Hematopoietic multipotent progenitor cell treated with erythropoietin and hydrocortisone succinate and interleukin-3 and kit ligand, for 8 days (in vitro differentiated cells): ENCODE results near the gene TOR1B.

ENCODE experiments used
- DNase-seq: peaks from one replicate; pipeline ENCODE4 v3.0.0-alpha.2; 2015

Gene TOR1B

GRCh38 chr9:129815278-129815677 lies 12.3 kb downstream of the TOR1B start:
- no peak for DNase-seq

DNA sequence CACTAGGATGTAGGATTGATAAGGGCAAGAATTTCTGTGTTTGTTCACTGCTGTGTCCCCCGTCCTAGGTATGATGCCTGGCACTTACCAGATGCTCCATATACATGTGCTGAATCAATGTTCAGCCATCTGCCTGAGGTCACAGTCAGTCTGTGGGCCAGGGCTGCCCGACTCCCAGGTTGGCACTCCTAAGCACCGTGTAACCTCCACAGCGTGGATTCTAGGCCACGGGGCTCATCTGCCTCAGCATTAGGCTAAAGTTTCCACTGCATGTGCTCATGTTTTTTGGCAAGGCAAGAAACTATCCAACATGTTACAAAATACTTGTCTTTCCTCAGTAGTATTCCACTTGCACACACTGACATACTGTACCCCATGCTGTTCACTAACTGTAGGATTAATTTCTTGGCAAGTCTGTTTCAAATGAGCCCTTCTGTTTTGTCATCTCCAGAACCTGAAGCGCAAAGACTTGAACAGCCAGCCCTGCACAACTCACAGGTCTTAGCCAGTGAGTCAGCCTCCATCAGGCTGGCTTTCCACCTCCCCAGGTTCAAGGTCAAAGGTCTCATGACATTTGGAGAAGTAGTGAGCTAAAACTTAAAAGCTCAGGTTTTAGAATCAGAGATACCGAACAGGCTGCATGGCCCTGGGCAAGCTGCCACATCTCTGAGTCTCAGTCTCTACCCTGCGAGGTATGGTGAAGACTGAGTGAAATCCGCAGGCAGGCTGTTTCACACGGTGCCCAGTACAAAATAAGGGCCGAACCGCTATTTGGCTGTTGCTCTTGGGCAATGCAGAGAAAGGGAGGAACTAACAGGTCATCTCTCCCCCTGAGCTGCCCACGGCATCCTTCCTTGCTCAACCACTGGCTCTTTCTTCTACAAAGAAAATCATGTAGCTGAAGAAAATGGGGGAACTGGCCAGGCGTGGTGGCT lies 13.8 kb downstream of the TOR1B start:
- DNase-seq: no peak

- peak; percentile 44 for DNase-seq
These were observed 20.0 kb downstream of the TOR1B start for GRCh38 chr9:129822898-129823541.

DNA sequence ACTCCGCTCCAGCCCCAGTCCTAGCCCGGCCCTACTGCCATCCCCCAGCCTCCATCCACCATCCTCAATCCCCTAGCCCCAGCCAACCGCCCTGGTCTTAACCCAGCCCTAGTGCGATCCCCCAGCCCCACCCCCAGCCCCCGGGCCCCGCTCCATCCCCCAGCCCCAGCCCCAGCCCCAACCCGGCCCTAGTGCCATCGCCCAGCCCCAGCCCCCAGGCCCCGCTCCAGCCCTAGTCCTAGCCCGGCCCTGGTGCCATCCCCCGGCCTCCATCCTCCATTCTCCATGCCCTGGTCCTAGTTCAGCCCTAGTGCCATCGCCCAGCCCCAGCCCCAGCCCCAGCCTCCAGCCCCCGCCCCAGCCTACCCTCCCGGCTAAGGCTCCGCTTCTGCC lies 20.6 kb downstream of the TOR1B start:
- no peak for DNase-seq

DNA sequence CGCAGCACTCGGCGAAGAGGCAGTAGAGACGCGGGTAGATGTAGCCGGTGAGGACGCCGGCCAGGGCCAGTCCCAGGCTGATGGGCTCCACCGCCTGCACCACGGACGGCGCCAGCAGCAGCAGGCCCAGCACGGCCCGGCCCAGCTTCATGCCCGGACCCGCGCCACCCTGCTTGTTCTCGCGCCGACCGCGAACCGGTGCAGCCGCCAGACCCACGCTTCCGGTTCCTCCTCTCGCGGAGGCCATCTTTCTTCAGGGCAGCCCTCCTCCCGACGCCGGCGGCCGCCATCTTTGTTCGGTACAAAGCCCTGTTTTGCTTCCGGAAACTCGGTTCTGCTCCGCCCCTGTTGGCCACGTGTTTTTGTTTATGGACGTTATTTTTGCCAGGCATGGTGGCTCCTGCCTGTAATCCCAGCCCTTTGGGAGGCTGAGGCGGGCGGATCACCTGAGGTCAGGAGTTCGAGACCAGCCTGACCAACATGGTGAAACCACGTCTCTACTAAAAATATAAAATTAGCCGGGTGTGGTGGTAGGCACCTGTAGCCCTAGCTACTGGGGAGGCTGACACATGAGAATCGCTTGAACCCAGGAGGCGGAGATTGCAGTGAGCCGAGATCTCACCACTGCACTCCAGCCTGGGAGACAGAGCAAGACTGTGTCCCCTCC lies 21.1 kb downstream of the TOR1B start, which contains the start of gene TOR1A:
TOR1A (minus strand) TSS at position 202 of the 667 bp plus-strand sequence; CDS start at position 151, 51 bp downstream.
- peak; percentile 95 for DNase-seq

DNA sequence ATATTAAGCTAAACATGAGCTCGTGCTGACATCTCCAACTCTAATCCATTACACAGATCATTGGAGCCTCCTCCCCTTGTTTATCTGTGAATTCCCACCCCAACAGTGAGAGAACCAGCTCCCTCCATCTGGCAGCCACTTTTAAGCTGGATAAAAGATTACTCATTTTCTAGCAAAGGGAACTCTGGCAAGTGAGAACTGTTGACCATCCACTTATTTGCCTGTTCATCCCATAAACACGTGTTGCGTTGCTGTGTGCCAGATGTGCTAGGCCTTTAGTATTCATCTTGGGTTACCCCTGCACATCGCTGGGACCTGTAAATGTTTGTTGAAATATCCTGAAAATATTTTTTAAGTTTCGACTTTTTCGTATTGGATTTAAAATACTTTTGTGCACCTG lies 23.4 kb downstream of the TOR1B start:
- DNase-seq: peak; percentile 86

DNA sequence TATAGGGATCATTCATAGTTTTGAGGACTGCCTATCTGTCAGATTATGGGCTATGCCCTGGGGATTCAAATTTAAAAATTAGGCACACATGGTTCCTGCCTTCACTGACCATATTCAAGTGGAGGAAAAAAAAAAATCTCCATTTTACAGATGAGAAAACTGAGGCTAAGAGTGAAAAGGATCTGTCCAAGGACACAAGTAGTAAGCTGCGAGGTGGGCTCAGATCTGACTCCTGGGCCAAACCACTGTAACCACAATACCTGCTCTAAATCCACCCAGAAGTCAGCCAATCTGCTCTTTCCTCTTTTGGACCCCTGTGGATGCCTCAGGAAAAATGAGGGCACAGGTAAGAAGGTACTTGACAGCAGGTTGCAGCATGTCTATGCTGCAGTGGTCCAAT lies 23.8 kb downstream of the TOR1B start:
- DNase-seq: no peak

- DNase-seq: peak; percentile 29
These were observed 25.1 kb downstream of the TOR1B start for GRCh38 chr9:129828051-129828450.

DNA sequence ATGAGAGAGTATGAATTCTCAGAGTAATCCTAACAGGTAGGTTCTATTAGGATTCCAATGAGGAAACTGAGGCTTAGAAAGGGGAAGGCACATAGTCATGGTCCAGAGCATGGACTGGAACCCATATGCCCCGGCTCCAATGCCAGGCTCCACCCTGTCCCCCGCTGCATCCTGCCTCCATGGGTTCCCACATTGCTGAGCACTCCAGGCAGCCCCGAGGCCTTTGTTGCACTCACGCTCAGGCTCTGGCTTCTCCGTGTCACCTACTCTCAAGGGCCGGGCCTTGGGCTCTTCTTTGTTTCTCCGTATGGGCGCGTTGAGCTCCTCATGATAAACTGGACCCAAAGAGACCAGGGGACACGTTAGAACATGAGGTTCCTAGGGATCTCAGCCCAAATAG lies 26.0 kb downstream of the TOR1B start:
- DNase-seq: no peak

DNA sequence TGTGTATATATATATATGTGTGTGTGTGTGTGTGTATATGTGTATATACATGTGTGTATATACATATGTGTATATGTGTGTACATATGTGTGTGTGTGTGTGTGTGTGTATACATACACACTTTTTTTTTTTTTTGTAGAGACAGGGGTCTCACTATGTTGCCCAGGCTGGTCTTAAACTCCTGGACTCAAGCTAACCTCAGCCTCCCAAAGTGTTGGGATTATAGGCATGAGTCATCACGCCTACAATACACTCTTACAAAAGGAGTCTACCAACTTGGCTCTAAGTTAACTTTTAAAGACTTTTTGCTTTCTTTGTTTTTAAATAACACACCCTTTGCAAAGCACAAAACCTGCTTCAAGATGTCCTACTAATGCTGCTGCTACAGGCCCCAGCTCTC lies 30.0 kb downstream of the TOR1B start:
- DNase-seq: no peak

- DNase-seq: peak; percentile 32
These were observed 31.6 kb downstream of the TOR1B start for GRCh38 chr9:129834489-129835127.

GRCh38 chr9:129835128-129835859 lies 32.3 kb downstream of the TOR1B start, which contains the start of the genes C9orf78 and USP20:
Gene C9orf78, minus strand, starts transcription at chr9:129835275. Its CDS starts 54 bp downstream, at chr9:129835221.
Gene USP20, plus strand, starts transcription at chr9:129835458. Its CDS starts 17,098 bp downstream, at chr9:129852556.
- DNase-seq: peak; percentile 95

DNA sequence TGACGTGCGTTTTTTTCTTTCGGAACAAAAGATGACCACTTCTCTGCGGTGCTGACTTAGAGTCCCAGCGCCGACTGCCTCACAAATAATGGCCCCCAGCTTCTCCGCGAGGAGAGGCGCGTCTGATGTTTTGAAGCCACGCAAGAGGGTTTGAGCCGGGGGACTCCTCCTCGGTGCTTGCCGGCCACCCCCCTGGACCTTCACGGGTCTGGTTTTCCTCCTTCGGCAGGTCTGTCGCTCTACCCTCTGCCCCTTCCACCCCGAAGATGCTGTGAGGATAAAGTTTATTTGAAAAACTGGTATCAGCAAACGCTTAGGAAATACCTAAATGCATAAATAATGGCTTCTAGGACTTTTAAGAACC lies 32.9 kb downstream of the TOR1B start:
- DNase-seq: no peak

DNA sequence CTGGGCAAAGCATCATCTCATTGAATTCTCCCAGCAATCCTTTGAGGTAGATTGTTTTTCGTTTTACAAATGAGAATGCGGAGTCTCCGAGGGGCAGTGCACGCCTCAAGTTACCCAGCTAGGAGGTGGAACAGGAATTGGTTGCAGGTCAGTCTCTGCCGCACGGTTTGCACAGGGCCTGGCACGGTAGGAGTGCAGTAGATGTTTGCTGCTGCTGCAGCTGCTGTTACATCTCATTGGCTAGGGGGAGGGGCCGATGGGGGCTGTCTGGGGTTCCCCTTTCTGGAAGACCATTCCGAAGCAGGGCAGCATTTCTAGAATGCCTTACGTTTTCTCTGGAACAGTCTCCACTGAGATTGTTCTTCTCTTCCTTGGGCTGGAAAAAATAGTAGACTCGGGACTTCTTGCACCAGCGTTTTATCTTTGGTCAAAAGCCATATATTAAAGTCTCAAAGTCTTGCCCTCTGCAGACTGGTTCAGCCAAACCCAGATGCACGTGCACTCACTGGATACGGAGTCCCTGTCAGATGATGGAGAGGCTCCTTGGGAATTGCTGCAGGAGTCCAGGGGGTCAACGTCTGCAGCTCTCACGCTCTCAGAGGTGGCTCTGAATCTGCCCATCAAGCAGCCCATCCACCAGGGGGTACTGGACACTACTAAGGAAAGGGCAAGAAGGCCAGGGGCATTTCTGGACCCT lies 33.5 kb downstream of the TOR1B start:
- peak; percentile 39 for DNase-seq

GRCh38 chr9:129838707-129839259 lies 35.8 kb downstream of the TOR1B start:
- no peak for DNase-seq

DNA sequence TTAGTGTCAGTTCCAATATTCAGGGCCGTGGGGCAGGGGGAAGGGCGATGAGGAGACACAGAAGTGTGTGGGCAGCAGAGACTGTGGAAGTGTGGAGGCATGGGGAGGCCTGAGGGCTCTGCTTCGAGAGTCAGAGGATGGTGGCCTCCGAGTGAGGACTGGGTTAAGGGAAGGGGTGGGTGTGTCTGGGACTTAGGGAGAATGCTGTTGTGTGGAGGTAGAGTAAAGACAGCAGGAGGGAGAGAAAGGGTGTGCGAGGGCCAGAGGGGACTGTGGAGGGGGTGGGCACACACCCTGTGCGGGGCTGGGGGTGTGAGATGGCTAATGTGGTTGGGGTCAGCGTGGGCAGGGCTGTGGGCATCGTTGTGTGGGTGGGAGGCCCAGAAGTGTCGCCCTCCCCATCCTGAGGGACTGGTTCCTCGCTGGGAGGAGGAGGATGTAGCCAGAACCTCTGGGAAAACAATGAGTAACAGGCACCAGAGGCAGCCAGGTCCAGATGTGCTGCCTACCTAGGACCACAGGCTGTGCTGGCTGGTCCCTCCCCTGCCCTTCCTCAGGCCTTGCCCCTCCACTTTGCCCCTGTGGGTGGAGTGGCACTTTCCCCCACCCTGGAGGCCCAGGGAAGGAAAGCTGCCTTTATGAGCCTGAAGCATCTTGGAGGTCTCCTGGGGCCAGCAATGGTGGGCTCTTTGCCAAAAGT lies 36.5 kb downstream of the TOR1B start:
- no peak for DNase-seq

- no peak for DNase-seq
These were observed 37.0 kb downstream of the TOR1B start for GRCh38 chr9:129840034-129840433.

DNA sequence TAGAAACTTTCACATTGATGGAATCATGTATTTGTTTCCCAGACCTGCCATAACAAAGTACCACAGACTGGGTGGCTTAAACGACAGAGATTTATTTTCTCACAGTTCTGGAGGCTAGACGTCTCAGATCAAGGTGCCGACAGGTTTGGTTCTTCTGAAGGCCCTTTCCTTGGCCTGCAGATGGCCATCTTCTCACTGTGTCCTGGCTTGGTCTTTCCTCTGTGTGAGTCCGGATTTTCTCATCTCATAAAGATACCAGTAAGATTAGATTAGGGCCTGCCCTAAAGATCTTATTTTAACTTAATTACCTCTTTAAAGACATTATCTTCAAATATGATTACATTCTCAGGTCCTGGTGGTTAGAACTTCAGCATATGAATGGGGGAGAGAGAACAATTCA lies 38.1 kb downstream of the TOR1B start:
- no peak for DNase-seq

- no peak for DNase-seq
These were observed 42.4 kb downstream of the TOR1B start for GRCh38 chr9:129845373-129845772.

- DNase-seq: no peak
These were observed 45.9 kb downstream of the TOR1B start for GRCh38 chr9:129848712-129849441.
